ENCODE data around the gene CDNF. TPM values are rescaled to one million over a fixed set of nuclear protein-coding genes. Genes with fewer than 3 reads are reported as not detected.
A peak's percentile ranks its signal among the peaks of the same experiment; 100 is the strongest.

Gene CDNF
- total and polyA plus RNA-seq, 10 of the 15 experiments (the other 5 are each of a cell fraction or from before 2014, with no cell fraction given) = 0.08 to 1.9 (median 0.77) TPM

- peak; percentile 85 for TF ChIP-seq MXI1 (IDR thresholded peaks at IDR 0.05; ENCODE audit: low read depth, low read length)
- no peak for TF ChIP-seq CUX1 (IDR thresholded peaks at IDR 0.05; ENCODE audit: insufficient replicate concordance, low read depth, low read length)
- no peak for TF ChIP-seq BCLAF1 (IDR thresholded peaks at IDR 0.05)
- peak; percentile 51 for TF ChIP-seq ZNF687 (IDR thresholded peaks at IDR 0.05)
- TF ChIP-seq ATF2 (IDR thresholded peaks at IDR 0.05; ENCODE audit: low read length) = no peak
- TF ChIP-seq SMAD5 (IDR thresholded peaks at IDR 0.05; ENCODE audit: low read depth) = no peak; the same call in 1 of the 2 replicates
- peak; percentile 57; the same call in 1 of the 3 replicates for TF ChIP-seq POU2F2 (IDR thresholded peaks at IDR 0.05; ENCODE audit: borderline replicate concordance, low read depth, low read length)
- 0 out of 2 replicates have a peak, but pooled peaks have one; percentile 24 for TF ChIP-seq TBL1XR1 (IDR thresholded peaks at IDR 0.05; ENCODE audit: low read depth, low read length)
- no peak for TF ChIP-seq SMAD1 (IDR thresholded peaks at IDR 0.05; ENCODE audit: low read depth, partially characterized antibody)
- no peak for TF ChIP-seq SREBF1 (IDR thresholded peaks at IDR 0.05; ENCODE audit: low read length)
- peak; percentile 67; the same call in 1 of the 2 replicates for TF ChIP-seq PML (IDR thresholded peaks at IDR 0.05; ENCODE audit: low read length)
- TF ChIP-seq TCF7 (IDR thresholded peaks at IDR 0.05; ENCODE audit: borderline replicate concordance) = no peak
- TF ChIP-seq LARP7 (IDR thresholded peaks at IDR 0.05) = peak; percentile 70
- peak; percentile 70 for TF ChIP-seq IKZF1 (conservative IDR thresholded peaks at IDR 0.05)
- TF ChIP-seq ATF7 (IDR thresholded peaks at IDR 0.05; ENCODE audit: low read depth) = peak; percentile 58
- no peak for TF ChIP-seq MYC (IDR thresholded peaks at IDR 0.05; ENCODE audit: insufficient read depth, insufficient read length, insufficient replicate concordance, low read length, severe bottlenecking)
These were observed at the start of gene CDNF, which contains the start of the genes HSPA14 and MSANTD7 (continued) for GRCh38 chr10:14837757-14838581.
